Testis (tissue), 2 donors: ENCODE measurements around the gene SLC50A1.

Source experiments
- CTCF ChIP-seq, 3 experiments: fragments of 450-650 bp in 2 of 3; fragments of 200-600 bp in 1 of 3; sonication (generic) in 1 of 3; IDR thresholded peaks; one replicate each; pipeline ENCODE4 v1.5.1; 2016 to 2019; ENCODE audit warnings: antibody characterized with exemption in 3 of 3, mild to moderate bottlenecking in 2 of 3, moderate library complexity in 1 of 3
- POLR2A ChIP-seq: fragments of 450-650 bp; IDR thresholded peaks from one replicate; pipeline ENCODE4 v1.6.1; 2017; ENCODE audit warnings: antibody characterized with exemption, mild to moderate bottlenecking, moderate library complexity

GRCh38 chr1:155141749-155142148 lies 6.1 kb downstream of the SLC50A1 start:
- no peak for TF ChIP-seq CTCF (IDR thresholded peaks at IDR 0.05)
- TF ChIP-seq POLR2A: no peak
